Left kidney (tissue), 2 donors: ENCODE data around the gene PATJ. TPM values are rescaled to one million over a fixed set of nuclear protein-coding genes. Genes with fewer than 3 reads are reported as not detected.

Experiments used
- DNase-seq: peaks from one replicate; pipeline ENCODE4 v3.0.0-alpha.2; 2013
- polyA plus RNA-seq: library from polyadenylated mRNA; unstranded; fragments of 120-200 nt; gene quantifications from one replicate; pipeline ENCODE4 v1.2.1, GENCODE V29; 2013; ENCODE audit not compliant: insufficient read length

Gene PATJ
- polyA plus RNA-seq, 1 donor: 65.6 TPM

DNA sequence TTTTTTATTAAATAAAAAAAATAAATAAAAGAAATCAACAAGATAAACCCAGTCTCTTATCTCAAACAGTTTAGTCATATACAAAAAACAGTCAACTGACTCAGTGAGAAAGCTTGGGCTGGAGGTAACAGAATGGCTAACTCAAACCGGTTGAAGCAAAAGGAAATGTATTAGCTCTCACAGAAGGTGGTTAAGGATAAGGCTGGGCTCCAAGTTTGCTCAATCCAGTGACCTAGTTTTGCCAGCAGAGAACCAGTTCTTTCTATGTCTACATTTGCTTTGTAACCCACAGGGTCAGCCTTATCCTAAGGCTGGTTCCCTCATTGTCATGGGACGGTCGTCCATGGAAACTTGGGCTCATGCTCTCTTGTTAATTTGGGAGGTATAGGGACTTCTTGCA, 307.9 kb downstream of the PATJ start:
- DNase-seq: no peak

DNA sequence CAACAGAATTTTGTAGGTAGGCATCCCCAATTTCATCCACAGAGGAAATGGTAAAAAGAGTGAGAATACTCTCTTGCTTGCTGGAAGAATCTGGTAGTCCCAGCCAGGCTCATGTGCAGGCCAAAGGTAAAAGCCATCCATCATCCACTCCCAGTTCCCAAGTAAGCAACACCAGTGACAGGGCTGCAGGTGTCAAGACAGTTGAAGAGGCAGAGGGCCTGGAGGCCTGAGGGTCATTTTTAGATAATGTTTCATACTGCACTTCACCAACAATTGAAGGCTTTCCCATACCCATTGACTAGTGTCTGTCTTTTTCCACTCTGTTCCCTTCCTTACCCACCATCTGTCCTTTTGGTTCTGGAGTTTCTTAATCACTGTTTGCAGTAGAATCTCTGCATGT, 310.7 kb downstream of the PATJ start:
- DNase-seq: no peak

DNA sequence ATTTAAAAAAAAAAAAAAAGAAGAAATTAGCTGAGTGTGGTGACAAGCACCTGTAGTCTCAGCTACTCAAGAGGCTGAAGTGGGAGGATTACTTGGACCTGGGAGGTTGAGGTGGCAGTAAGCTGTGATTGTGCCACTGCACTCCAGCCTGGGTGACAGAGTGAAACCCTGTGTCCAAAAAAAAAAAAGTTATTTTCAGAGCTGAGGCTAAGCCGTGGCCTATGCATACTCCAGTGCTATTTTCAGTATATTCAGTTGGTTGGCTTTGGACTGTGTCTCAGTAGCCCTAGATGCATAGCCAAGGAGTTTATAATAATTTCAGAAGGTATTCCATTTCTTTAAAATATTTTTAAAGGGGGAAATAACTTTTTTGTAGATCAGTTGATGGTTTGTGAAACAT, 311.9 kb downstream of the PATJ start:
- no peak for DNase-seq

- no peak for DNase-seq
Measured at GRCh38 chr1:62057230-62057629, 314.9 kb downstream of the PATJ start.

GRCh38 chr1:62057641-62058290, 315.5 kb downstream of the PATJ start:
- no peak for DNase-seq

GRCh38 chr1:62058956-62059355, 316.7 kb downstream of the PATJ start:
- DNase-seq: no peak

- DNase-seq: no peak
Measured at GRCh38 chr1:62062087-62062486, 319.8 kb downstream of the PATJ start.

DNA sequence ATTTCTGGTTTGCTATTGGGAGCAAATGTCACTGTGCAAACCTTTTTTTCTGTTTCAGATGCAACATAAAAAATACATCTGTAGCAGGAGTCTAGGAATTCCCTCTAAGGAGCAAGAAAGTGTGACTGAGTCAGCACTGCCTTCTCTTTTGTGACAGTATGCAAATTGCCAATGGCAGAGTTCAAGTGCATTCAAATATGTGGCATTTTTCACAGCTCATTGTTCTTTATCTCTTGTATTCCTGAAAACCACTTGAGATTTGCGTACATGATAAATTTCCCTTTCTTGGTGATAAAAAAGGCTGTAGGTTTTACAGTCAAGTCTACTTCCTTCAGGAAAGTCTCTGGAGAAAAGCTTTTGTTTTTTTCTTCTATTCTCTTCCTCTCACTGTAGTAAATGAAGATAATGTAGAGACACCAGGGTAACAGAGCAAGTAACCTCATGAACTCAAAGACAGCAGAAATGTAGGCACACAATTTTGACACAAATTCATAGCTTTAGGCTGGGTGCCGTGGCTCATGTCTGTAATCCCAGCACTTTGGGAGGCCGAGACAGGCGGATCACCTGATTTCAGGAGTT, 322.6 kb downstream of the PATJ start:
- no peak for DNase-seq

DNA sequence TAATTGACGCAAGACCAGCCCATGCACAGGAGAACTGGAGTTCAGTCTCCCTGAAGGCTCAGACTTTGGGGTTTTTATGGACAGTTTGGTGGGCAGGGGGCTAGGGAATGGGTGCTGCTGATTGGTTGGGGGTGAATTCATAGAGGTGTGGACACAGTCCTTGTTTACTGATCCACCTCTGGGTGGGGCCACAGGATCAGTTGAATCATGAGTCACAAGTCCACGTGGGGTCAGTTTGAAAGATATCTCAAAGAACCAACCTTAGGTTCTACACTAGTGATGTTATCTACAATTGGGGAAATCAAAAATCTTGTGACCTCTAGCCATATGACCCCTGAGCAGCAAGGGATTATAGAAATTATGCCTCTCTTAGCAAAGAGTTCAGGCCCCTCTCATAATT, 324.4 kb downstream of the PATJ start:
- DNase-seq: no peak

GRCh38 chr1:62068416-62068843, 326.1 kb downstream of the PATJ start:
- no peak for DNase-seq

DNA sequence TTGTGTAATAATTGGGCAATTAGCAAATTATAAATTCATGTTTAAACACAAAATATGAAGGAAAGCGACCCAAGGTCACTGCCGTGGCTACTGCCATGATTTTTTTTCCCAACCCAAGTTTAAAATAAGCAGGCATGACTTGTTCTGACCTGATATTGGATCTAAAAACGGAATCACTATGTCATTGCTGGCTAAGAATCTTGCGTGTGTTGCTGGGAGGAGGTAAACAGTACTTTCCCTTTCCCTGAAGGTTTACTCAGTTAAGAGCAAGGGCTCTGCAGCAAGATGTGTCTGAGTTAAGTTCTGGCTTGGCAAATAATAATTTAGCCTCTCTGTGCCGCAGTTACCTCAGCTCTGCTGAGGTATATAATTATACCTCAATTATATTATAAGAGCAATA, 326.7 kb downstream of the PATJ start:
- DNase-seq: no peak

DNA sequence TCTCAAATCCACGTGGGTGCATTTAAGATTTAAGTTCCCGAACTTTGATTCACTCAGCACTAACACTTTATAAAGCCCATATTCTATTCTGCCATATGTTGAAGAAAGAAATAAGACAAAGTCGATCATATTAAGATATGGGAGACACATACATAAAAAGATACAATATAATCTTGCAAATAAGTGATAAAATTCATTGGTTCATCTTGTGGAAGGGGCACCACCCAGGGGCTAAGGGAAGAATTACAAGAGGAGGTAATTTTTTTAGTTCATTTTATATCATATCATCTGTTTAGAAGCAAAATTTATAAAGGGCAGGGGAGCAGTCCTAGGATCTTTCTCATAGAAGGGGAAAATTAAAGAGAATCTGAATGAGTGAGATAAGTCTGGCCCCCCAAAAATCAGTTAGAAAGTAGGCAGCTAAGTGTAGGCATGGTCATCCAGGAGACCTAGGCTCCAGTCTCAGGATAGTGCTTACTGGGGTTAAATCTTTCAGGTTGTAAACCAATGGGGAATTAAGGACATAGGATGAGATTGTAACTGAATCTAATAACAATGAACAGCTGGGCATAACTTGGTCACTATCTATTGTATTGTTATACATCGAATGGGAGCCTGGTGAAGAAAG, 328.2 kb downstream of the PATJ start:
- DNase-seq: no peak

GRCh38 chr1:62071695-62072094, 329.4 kb downstream of the PATJ start:
- no peak for DNase-seq

GRCh38 chr1:62076286-62076685, 334.0 kb downstream of the PATJ start:
- peak; percentile 34 for DNase-seq

DNA sequence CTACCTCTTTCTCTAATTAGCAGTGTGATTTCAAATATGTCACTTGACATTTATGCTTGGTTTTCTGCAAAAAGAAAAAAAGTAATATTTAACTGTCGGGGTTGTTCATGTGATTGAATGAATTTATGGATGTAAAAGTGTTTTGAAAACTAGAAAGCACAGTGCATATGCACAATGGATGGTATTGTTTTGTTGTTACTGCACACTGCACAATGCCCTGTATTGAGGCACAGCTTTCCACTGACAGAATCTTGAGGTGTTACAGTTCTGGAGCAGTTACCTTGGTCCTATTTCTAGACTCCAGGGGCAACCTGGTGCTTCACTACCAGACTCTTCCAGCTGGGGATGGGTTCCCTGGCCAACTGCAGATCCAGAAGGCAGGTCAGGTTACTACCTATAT, 335.5 kb downstream of the PATJ start:
- no peak for DNase-seq

DNA sequence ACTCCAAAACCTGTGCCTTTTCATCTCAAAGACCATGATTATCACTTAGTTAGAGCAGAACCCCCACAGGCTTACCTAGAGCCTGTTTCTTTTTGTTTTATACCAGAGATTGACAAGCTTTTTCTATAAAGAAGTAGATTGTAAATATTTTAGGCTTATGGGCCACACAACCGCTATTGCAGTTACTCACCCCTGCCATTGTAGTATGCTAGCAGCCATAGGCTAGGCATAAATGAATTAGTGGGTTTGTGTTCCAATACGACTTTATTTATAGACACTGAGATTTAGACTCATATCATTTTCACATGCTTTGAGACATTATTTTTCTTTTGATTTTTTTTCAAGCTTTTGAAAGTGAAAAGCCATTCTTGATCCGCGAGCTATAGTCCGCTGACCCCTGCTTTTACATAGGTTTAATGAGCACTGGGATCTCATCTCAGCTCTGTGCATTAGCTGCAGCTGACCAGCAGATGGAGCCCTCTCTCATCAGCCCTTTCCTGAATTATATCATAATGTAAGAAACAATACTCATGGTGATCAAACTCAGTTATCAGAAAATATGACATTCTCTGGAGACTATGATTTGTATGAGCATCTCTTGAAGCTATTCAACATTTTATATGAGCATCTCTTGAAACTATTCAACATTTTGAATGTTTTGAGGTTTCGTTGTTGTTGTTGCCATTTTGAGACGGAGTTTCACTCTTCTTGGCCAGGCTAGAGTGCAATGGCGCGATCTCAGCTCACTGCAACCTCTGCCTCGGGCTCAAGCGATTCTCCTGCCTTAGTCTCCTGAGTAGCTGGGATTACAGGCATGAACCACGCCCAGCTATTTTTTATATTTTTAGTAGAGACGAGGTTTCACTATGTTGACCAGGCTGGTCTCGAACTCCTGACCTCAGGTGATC, 340.4 kb downstream of the PATJ start:
- DNase-seq: no peak

DNA sequence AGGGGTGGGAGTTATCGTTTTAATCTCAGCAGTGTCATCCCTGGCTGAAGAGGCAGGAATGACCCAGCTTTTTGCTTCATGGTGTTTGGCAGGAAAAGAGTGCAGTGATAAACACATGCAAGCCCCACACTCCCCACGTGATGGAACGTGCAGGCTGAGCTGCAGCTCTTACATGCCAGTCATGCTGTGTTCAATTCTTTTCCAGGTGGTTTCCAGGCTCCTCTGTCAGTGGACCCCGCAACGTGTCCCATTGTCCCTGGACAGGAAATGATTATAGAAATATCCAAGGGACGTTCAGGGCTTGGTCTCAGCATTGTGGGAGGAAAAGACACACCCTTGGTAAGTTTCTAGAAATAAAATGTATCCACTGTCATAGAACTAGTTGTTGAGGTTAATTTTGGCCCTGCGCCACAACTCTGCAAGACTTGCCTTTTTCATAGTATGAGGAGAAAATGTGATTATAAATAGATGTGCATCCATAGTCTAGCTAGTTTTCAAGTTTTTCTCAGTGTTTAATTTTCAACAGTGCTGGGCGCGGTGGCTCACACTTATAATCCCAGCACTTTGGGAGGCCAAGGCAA, 342.1 kb downstream of the PATJ start:
- no peak for DNase-seq

DNA sequence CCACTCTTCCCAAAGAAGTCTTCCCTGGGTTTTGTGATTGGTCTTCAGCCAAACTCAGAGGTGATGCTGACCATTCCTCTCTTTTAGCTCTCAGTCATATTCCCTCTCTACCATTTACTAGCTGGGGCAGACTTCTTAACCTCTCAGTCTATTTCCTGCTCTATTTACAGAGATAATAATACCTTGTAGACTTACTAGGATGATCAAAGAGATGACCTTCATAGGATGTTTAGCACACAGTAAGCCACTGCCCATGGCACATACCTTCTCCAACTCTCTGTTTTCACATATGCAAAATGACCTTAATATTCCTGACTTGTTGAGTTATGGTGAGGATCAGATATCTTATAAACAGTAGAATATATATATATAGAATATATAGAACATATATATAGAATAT, 346.2 kb downstream of the PATJ start:
- no peak for DNase-seq

DNA sequence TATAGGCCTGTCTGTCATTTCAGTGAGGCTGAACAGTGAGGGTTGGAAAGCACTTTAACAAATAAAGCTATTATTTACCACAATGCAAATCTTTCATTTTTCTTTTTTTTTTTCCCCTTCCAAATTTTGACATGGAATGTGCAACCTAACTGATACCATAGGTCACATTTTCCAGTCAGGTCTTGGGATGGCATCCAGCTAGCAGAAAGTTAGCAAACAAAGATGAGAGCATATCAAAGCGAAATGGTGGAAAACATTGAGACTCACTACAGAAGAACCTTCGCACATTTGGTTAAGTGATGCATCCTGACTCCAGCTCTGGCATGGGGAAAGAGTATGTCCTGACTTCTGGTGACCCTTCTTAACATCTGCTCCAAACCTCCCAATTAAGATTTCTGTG, 347.3 kb downstream of the PATJ start:
- no peak for DNase-seq

DNA sequence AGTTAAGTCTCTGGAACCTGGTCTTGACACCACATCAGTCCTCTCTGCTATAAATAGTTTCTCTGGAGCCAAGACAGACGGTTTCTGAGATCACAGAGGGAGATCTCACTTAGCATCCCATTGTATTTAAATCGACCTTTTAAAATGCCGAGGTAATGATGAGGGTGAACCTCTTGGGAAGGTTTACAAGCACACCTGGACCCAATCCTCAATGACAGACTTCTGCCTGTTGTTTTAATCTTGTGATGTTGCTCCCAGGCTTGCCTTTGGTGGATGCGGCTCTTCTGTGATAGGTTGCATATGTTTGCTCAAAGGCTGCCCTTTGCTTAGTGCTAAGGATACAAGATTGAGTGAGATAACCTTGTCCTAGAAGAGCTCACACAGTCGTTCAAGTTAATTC, 347.7 kb downstream of the PATJ start:
- no peak for DNase-seq

GRCh38 chr1:62092110-62092509, 349.8 kb downstream of the PATJ start:
- no peak for DNase-seq

DNA sequence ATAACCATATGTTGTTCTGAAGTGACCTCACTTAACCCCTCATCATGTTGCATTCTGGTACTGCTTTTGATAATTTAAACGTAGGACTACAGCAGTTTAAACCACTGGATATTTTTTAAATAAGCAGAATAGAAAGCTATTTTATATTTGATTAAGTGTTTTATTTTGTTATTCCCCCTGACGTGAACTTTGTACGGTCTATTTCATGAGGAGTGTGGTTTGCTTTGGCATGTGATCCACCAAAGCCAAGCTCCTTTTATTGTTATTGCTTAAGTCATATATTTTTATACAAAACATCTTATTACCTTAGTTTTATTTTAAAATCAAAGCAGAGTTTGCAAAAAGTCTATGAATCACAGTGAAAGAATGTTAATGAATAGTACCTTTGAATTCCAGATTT, 351.0 kb downstream of the PATJ start:
- no peak for DNase-seq

DNA sequence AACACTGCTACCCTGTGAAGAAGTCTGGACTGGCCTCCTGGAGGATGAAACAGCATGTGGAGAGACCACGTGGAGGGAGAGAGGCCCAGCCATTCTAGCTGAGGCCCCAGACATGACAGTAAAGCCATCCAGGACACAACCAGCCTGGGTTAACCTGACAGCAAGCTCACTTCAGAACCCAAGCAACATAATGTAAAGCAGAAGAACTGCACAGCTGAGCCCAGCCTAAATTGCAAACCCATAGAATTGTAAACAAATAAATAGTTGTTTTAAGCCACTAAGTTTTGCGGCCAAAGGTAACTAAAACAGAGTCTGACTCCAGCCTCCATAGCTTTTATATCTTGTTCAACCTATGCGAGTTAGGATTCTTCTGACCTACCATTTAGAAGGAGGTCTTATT, 355.2 kb downstream of the PATJ start:
- no peak for DNase-seq
